ENCODE results near the gene SUPT20H.
A peak's percentile ranks its signal among the peaks of the same experiment; 100 is the strongest.

The SUPT20H gene

GRCh38 chr13:36999054-36999714, 60.3 kb downstream of the SUPT20H start, which contains the start of gene ALG5:
ALG5 (minus strand) TSS chr13:36999340; CDS start chr13:36999300, 40 bp downstream.
- DNase-seq (ENCODE audit: low read depth), result peak; percentile 93

- DNase-seq (ENCODE audit: low read depth), result no peak
Observed at GRCh38 chr13:36998624-36999041, 60.9 kb downstream of the SUPT20H start.

- no peak for DNase-seq (ENCODE audit: low read depth)
Observed at GRCh38 chr13:36997716-36998427, 61.6 kb downstream of the SUPT20H start.

GRCh38 chr13:36992362-36992761, 67.1 kb downstream of the SUPT20H start:
- no peak for DNase-seq (ENCODE audit: low read depth)

- DNase-seq (ENCODE audit: low read depth), result no peak
Observed at GRCh38 chr13:36986462-36987240, 72.8 kb downstream of the SUPT20H start.

- no peak for DNase-seq (ENCODE audit: low read depth)
Observed at GRCh38 chr13:36981156-36981743, 78.2 kb downstream of the SUPT20H start.

- no peak for DNase-seq (ENCODE audit: low read depth)
Observed at GRCh38 chr13:36979361-36980050, 80.0 kb downstream of the SUPT20H start.

GRCh38 chr13:36975172-36975571, 84.3 kb downstream of the SUPT20H start:
- no peak for DNase-seq (ENCODE audit: low read depth)

- no peak for DNase-seq (ENCODE audit: low read depth)
Observed at GRCh38 chr13:36973621-36974295, 85.7 kb downstream of the SUPT20H start.

GRCh38 chr13:36973009-36973408, 86.5 kb downstream of the SUPT20H start:
- no peak for DNase-seq (ENCODE audit: low read depth)

- no peak for DNase-seq (ENCODE audit: low read depth)
Observed at GRCh38 chr13:36966404-36966803, 93.1 kb downstream of the SUPT20H start.

GRCh38 chr13:36965767-36966166, 93.7 kb downstream of the SUPT20H start:
- no peak for DNase-seq (ENCODE audit: low read depth)

- DNase-seq (ENCODE audit: low read depth), result no peak
Observed at GRCh38 chr13:36959456-36960116, 99.9 kb downstream of the SUPT20H start.

Measured in activated T-cell treated with anti-CD3 and anti-CD28 coated beads for 48 hours (primary cell).